IMR-90 (cell line): ENCODE measurements around the gene POLR2L.

Source experiments
- BHLHE40 ChIP-seq: fragments of 150-350 bp; IDR thresholded peaks from 2 replicates; pipeline ENCODE4 v1.6.1; 2016; ENCODE audit warnings: mild to moderate bottlenecking, low read depth, low read length
- CEBPB ChIP-seq: IDR thresholded peaks from 2 replicates; pipeline ENCODE4 v1.6.1; 2012; ENCODE audit warnings: low read depth, low read length, improper control_type of control experiment
- ELK1 ChIP-seq: fragments of 150-350 bp; IDR thresholded peaks from 2 replicates; pipeline ENCODE4 v1.6.1; 2016; ENCODE audit warnings: low read depth, mild to moderate bottlenecking, low read length, moderate library complexity, borderline replicate concordance
- FOS ChIP-seq: fragments of 150-350 bp; IDR thresholded peaks from 2 replicates; pipeline ENCODE4 v1.6.1; 2016; ENCODE audit warnings: low read depth, low read length
- MAFK ChIP-seq: IDR thresholded peaks from 2 replicates; pipeline ENCODE4 v1.6.1; 2012; ENCODE audit warnings: low read depth, low read length, improper control_type of control experiment
- MAZ ChIP-seq: IDR thresholded peaks from 2 replicates; pipeline ENCODE4 v1.6.1; 2012; ENCODE audit warnings: low read depth, mild to moderate bottlenecking, low read length, improper control_type of control experiment, moderate library complexity, borderline replicate concordance
- MXI1 ChIP-seq: IDR thresholded peaks from 2 replicates; pipeline ENCODE4 v1.6.1; 2012; ENCODE audit warnings: low read depth, mild to moderate bottlenecking, low read length, moderate library complexity, borderline replicate concordance
- NFE2L2 ChIP-seq: fragments of 150-350 bp; IDR thresholded peaks from 2 replicates; pipeline ENCODE4 v1.6.1; 2016; ENCODE audit warnings: low read depth, mild to moderate bottlenecking, low read length
- POLR2A ChIP-seq: IDR thresholded peaks from 2 replicates; pipeline ENCODE4 v1.6.1; 2012; ENCODE audit warnings: mild to moderate bottlenecking, low read depth, low read length
- RAD21 ChIP-seq: IDR thresholded peaks from 2 replicates; pipeline ENCODE4 v1.6.1; 2012; ENCODE audit warnings: low read length, improper control_type of control experiment
- RFX5 ChIP-seq: IDR thresholded peaks from 2 replicates; pipeline ENCODE4 v1.8.0; 2012; ENCODE audit warnings: low read depth, mild to moderate bottlenecking, low read length, moderate library complexity
- SMC3 ChIP-seq: fragments of 150-350 bp; IDR thresholded peaks from 2 replicates; pipeline ENCODE4 v1.6.1; 2016; ENCODE audit warnings: low read depth, mild to moderate bottlenecking, antibody characterized with exemption, low read length, moderate library complexity
- TF ChIP-seq, protein P1 (sequence below): conservative IDR thresholded peaks from 2 replicates; pipeline ENCODE4 v1.5.1; 2012; ENCODE audit warnings: mild to moderate bottlenecking, low read depth, low read length, improper control_type of control experiment
- TF ChIP-seq, protein P2 (sequence below): fragments of 150-350 bp; IDR thresholded peaks from 2 replicates; pipeline ENCODE4 v1.6.1; 2017; ENCODE audit warnings: mild to moderate bottlenecking, antibody characterized with exemption, low read length, low read depth

DNA sequence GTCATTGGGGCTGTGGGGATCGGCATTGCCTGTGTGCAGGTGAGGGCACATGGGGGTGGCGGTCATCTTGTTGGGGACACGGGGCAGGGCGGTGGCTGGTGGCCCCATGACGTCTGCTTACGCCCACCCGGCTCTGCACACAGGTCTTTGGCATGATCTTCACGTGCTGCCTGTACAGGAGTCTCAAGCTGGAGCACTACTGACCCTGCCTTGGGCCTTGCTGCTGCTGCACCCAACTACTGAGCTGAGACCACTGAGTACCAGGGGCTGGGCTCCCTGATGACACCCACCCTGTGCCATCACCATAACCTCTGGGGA, 4.4 kb downstream of the POLR2L start:
- no peak for TF ChIP-seq POLR2A
- TF ChIP-seq, protein P1, sequence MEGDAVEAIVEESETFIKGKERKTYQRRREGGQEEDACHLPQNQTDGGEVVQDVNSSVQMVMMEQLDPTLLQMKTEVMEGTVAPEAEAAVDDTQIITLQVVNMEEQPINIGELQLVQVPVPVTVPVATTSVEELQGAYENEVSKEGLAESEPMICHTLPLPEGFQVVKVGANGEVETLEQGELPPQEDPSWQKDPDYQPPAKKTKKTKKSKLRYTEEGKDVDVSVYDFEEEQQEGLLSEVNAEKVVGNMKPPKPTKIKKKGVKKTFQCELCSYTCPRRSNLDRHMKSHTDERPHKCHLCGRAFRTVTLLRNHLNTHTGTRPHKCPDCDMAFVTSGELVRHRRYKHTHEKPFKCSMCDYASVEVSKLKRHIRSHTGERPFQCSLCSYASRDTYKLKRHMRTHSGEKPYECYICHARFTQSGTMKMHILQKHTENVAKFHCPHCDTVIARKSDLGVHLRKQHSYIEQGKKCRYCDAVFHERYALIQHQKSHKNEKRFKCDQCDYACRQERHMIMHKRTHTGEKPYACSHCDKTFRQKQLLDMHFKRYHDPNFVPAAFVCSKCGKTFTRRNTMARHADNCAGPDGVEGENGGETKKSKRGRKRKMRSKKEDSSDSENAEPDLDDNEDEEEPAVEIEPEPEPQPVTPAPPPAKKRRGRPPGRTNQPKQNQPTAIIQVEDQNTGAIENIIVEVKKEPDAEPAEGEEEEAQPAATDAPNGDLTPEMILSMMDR, result no peak
- TF ChIP-seq CEBPB, result no peak
- TF ChIP-seq SMC3, result no peak
- TF ChIP-seq, protein P2, sequence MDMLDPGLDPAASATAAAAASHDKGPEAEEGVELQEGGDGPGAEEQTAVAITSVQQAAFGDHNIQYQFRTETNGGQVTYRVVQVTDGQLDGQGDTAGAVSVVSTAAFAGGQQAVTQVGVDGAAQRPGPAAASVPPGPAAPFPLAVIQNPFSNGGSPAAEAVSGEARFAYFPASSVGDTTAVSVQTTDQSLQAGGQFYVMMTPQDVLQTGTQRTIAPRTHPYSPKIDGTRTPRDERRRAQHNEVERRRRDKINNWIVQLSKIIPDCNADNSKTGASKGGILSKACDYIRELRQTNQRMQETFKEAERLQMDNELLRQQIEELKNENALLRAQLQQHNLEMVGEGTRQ, result no peak
- TF ChIP-seq BHLHE40, result no peak
- no peak for TF ChIP-seq MAZ
- TF ChIP-seq FOS, result no peak
- TF ChIP-seq MXI1, result no peak
- no peak for TF ChIP-seq RAD21
- no peak for TF ChIP-seq ELK1
- no peak for TF ChIP-seq MAFK
- TF ChIP-seq NFE2L2, result no peak
- TF ChIP-seq RFX5, result no peak
